CD4-positive, alpha-beta T cell treated with Interleukin-17A for 4 hours (primary cell): ENCODE measurements around the gene GTPBP3.

Experiments
- DNase-seq: peaks from one replicate; pipeline ENCODE4 v3.0.0-alpha.2; 2020; ENCODE audit warnings: mixed read lengths

Gene GTPBP3

DNA sequence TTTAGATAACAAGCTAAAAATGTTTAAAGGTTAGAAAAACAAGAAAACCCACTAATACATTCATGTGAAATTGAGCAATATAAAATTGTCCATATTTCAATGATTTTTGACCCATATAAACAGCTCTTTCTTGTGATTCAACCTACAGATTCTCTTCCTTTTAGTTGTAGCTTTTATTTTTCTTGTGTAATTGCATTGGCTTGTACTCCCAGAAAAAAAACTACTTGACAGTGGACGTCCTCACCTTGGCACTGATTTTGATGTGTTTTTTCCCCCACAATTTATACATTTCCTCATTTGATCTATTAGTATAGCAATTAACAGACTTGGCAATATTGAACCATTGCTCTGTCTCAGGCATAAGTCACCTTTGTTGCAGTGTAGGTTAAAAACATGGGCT, 51.9 kb downstream of the GTPBP3 start:
- no peak for DNase-seq

DNA sequence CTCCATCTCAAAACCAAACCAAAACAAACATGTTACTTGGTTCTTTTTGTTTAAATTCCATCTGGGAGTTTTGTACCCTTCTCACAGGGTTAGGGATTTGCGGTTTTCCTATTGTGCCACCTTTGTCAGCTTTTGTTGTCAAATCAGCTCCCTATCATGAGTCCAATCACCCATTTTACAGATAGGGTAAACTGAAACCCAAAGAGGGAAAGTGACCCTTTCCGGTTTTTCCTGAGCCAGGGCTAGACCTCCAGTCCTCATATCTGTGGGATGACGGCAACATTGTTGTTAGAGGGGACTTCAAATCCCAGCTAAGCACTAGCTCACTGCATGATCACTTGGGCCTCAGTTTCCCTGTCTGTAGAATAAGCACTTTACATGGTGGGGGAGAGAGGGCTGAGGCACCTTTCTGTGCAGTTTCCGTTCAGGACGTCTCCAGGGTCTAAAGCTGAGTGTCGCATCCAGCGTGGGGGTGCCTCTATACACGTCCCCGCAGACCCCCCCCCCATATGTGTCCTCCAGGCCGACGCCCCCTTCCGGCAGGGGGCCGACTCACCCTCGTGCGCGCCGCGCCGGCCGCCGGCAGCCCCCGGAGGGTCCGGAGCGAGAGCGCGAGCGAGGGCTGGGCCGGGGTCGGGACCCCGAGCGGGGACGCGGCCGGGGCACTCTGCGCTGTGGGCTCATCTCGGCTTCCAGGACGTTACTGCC, 52.8 kb downstream of the GTPBP3 start:
- peak; percentile 33 for DNase-seq

- DNase-seq: peak; percentile 96
Measured at GRCh38 chr19:17390665-17391370, 53.5 kb downstream of the GTPBP3 start.

GRCh38 chr19:17391371-17392151, 54.2 kb downstream of the GTPBP3 start:
- no peak for DNase-seq
